BE2C (cell line): ENCODE data around the gene SIL1.

Experiments
- DNase-seq: peaks from one replicate; pipeline ENCODE4 v3.0.0-alpha.2; 2020
- H3K27me3 ChIP-seq: fragments of 250-450 bp; sonication (Bioruptor Pico); 2 replicates; pipeline ENCODE4 v1.5.1; 2020; ENCODE audit warnings: mild to moderate bottlenecking
- H3K36me3 ChIP-seq: fragments of 250-450 bp; sonication (Bioruptor Pico); 2 replicates; pipeline ENCODE4 v1.5.1; 2020; ENCODE audit warnings: mild to moderate bottlenecking
- H3K4me1 ChIP-seq: fragments of 250-450 bp; sonication (Bioruptor Pico); 2 replicates; pipeline ENCODE4 v1.5.1; 2020
- H3K4me3 ChIP-seq: 2 replicates; pipeline ENCODE4 v1.5.1; 2011; ENCODE audit warnings: low read depth, low read length
- H3K9me3 ChIP-seq: fragments of 250-450 bp; sonication (Bioruptor Pico); 2 replicates; pipeline ENCODE4 v1.5.1; 2020
- TF ChIP-seq, protein P1 (sequence below): IDR thresholded peaks from 2 replicates; pipeline ENCODE4 v1.5.1; 2012; ENCODE audit warnings: mild to moderate bottlenecking, low read depth, low read length

SIL1 gene

DNA sequence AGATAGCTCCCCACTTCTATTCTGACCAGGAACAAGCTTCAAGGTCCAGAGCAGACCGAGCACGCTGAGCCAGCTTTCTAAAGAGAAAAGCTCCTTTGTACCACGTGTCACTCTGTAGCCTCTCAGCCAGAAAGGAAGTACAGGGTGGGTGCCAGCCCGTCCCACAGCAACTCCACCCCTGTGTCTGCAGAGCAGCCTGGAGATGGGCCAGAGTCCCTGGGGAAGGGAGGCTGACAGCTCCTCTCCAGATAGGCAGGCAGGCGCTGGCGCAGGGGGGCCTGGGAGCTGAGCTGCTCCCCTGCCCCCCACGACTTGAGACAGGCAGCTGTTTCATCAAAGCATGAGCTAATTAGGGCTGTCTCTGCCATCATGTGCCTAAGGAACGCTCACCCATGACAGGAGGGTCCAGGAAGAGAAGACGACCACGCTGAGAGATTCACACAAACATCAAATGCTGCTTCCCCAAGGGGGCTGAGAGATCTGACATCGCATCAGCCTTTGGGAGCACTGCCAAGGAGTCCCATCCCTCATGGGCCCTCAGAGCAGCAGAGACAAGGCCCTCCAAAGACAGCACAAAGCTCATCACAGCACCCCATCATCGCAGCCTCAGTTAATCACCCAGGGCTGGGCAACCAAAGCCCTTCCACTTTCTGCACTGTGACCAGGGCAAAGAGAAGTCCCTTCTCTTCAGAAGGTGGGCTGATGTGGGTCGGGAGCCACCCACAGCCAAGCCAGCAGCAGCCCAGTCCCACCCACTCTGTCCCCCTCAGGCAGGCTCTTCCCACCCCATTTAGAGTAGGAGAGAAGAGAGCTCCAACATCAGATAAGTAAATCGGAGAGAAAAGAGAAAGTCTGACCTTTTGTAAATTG lies 244.5 kb downstream of the SIL1 start:
- Histone ChIP-seq H3K4me3 (no peak overlapping the region), H3K27me3 (no peaks in the 10 kb centered on the region), H3K9me3 (no peaks in the 10 kb centered on the region), H3K4me1 (peaks cover 65% of the 10 kb centered on the region), H3K36me3 (no peaks in the 10 kb centered on the region)
- TF ChIP-seq, protein P1, sequence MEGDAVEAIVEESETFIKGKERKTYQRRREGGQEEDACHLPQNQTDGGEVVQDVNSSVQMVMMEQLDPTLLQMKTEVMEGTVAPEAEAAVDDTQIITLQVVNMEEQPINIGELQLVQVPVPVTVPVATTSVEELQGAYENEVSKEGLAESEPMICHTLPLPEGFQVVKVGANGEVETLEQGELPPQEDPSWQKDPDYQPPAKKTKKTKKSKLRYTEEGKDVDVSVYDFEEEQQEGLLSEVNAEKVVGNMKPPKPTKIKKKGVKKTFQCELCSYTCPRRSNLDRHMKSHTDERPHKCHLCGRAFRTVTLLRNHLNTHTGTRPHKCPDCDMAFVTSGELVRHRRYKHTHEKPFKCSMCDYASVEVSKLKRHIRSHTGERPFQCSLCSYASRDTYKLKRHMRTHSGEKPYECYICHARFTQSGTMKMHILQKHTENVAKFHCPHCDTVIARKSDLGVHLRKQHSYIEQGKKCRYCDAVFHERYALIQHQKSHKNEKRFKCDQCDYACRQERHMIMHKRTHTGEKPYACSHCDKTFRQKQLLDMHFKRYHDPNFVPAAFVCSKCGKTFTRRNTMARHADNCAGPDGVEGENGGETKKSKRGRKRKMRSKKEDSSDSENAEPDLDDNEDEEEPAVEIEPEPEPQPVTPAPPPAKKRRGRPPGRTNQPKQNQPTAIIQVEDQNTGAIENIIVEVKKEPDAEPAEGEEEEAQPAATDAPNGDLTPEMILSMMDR: no peak
- peak; percentile 99 for DNase-seq

DNA sequence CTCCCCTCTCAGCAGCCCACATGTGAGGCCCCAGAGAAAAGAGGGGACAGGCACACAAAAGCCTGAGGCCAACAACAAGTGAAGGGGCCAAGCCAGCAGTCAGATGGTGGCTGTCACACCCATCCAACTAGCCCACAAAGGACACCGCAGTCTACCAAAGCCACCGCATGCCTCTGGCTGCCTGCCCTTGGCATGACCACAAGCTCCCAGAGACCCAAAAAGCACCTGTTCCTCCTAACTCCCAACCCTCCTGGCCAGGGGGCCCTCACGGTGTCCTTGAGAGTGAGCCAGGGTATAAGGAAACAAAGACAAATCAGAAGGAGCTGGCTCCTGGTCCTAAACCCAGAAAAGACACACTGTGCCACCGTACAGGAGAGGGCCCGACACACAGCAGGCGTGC lies 245.2 kb downstream of the SIL1 start:
- no peaks in the 10 kb centered on the region for H3K9me3 ChIP-seq
- H3K36me3 ChIP-seq: no peaks in the 10 kb centered on the region
- DNase-seq: no peak
- TF ChIP-seq, protein P1: no peak
- no peaks in the 10 kb centered on the region for H3K27me3 ChIP-seq
- H3K4me3 ChIP-seq: no peak overlapping the region
- peaks cover 72% of the 10 kb centered on the region for H3K4me1 ChIP-seq

DNA sequence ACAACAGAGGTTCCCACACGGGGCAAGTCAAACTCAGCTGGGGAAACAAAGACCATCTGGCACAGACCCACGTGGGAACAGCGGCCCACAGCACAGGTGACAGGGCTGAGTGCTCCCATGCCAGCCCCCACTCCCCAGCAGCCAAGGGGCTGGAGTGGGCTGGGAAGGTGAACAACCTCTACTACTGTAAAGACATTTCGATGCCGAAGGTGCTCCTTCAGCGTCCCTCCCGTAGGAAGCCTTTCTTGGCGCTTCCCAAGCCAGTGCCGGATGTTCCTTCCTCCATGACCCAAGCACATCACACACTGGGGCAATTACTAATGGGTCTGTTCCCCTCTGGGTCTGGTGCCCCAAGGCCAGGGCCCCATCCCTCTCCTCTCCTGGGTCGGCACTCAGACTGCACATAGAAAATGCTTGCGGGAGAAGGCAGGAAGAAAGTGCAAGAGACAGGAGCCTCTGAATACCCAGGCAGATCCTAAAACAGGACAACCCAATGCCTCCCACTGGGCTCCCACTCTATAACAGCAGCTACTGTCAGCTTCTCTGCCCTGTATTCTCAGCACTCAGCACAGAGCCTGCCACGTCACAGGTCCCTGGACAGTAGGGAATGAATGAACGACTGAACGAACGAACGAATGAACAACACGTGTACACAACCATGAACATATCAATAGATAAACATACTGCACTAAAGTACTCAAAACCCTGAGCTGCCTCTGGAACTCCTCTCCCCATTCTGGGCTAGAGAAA lies 246.0 kb downstream of the SIL1 start:
- H3K27me3 ChIP-seq: no peaks in the 10 kb centered on the region
- no peak for DNase-seq
- no peaks in the 10 kb centered on the region; the same call in 1 of the 2 replicates for H3K36me3 ChIP-seq
- TF ChIP-seq, protein P1: no peak
- no peak overlapping the region for H3K4me3 ChIP-seq
- peaks cover 80% of the 10 kb centered on the region for H3K4me1 ChIP-seq
- no peaks in the 10 kb centered on the region for H3K9me3 ChIP-seq

DNA sequence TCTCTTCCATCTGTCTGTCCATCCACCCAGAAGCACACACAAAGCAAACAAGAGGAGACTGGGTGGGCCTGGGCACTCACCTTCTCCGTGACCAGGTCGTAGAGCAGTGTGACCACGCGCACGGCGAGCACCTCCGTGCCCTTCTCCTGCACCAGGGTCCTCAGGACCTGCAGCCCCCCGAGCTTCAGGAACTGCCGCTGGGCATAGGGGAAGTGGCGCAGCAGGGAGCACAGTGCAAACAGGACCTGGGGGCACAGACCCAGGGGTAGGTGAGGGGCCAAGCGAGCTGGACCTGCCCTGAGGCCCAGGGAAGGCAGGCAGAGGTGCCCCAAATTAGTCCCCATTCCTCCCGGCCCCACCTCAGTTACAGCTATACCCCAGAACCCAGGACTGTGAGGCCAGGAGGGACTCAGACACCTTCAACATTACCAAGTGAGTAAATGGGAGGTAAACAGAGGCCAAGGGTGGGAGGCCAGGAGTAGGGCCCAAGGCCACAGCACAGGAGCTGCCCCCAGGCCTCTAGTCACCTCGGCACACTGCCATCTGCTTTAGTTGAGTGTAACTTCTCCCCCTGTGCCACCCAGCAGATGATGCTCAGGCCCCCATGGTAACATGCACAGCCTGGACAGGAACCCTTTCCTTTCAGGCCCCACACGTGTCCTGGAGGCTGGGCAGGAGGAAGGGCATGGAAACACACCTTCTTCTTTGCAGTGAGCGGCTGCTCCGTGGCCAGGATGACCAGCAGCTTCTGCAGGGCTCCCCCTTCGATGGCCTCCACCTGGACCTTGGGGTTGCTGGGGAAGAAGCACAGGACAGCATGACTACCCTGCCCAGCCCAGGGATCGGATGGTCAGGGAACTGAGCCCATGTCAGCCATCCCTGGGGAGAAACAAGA lies 246.8 kb downstream of the SIL1 start:
- H3K9me3 ChIP-seq: no peaks in the 10 kb centered on the region
- H3K4me1 ChIP-seq: peaks cover 88% of the 10 kb centered on the region
- TF ChIP-seq, protein P1: no peak
- DNase-seq: no peak
- H3K36me3 ChIP-seq: no peaks in the 10 kb centered on the region; the same call in 1 of the 2 replicates
- H3K27me3 ChIP-seq: no peaks in the 10 kb centered on the region
- no peak overlapping the region for H3K4me3 ChIP-seq

DNA sequence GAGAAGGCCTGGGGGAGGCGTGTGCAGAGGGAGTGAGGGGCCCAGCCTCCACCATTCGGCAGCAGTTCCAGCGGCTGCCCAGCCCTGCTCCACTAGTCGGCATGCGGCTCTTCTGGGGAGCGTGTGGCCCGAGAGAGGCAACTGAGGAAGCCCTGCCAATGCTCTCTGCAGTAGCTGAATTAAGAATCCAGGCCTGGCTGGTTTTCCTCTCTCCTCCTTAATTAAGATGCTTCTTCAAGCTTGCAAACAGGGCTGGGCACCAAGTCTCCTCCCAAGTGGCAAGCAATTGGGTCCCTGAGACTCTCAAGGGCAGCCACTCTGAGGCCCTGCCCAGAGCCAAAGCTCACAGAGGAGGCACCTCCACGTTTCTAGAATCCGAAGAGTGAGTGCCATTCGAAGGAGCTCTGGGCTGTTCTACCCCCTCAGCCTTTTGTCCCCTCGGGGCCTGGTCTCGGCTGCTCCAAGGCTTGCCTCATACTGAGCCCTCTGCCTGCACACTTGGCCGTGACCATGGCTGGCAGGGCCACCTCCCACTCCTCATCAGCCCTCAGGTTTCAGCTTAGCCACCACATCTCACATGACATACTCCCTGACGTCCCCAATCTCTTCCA lies 247.6 kb downstream of the SIL1 start:
- H3K9me3 ChIP-seq: no peaks in the 10 kb centered on the region
- H3K4me1 ChIP-seq: peaks cover 86% of the 10 kb centered on the region
- no peaks in the 10 kb centered on the region; the same call in 1 of the 2 replicates for H3K36me3 ChIP-seq
- TF ChIP-seq, protein P1: no peak; the same call in 1 of the 2 replicates
- H3K27me3 ChIP-seq: no peaks in the 10 kb centered on the region
- DNase-seq: no peak
- no peak overlapping the region for H3K4me3 ChIP-seq
